Pancreas (tissue), 10 donors: ENCODE measurements around the gene FOXC2. TPM values are rescaled to one million over a fixed set of nuclear protein-coding genes. Genes with fewer than 3 reads are reported as not detected.

ENCODE experiments used
- ATAC-seq, 4 donors: fragments of 200-7000 bp; cut with Tn5 transposase; one replicate each; pipeline versions ENCODE4 v1.8.0 to v1.9.1; 2020; ENCODE audit warnings: mild to moderate bottlenecking in 4 of 4, moderate library complexity in 4 of 4
- DNase-seq, 6 donors: peaks; one replicate each; pipeline ENCODE4 v3.0.0-alpha.2; 2020
- FAIRE-seq: peaks from 2 replicates; lab custom pipeline; 2012; peaks lifted over from hg19 to GRCh38; lab: Jason Lieb, UNC
- H3K27ac ChIP-seq, 4 donors: fragments of 200-600 bp; sonication (generic); 1 replicate in 3 of 4; 2 replicates in 1 of 4; pipeline versions ENCODE4 v1.5.0 to v1.8.0; 2020
- H3K27me3 ChIP-seq, 4 donors: fragments of 200-600 bp; one replicate each; pipeline ENCODE4 v1.8.0; 2021
- H3K36me3 ChIP-seq, 3 donors: fragments of 200-600 bp; sonication (generic) in 1 of 3; one replicate each; pipeline versions ENCODE4 v1.5.0 to v1.8.0; 2020 to 2021
- H3K4me1 ChIP-seq, 3 donors: fragments of 200-600 bp; one replicate each; pipeline ENCODE4 v1.8.0; 2021
- H3K4me3 ChIP-seq, 4 donors: fragments of 200-600 bp; sonication (generic) in 2 of 4; one replicate each; pipeline versions ENCODE4 v1.5.0 to v1.8.0; 2020 to 2021
- H3K9me3 ChIP-seq, 4 donors: fragments of 200-600 bp; one replicate each; pipeline ENCODE4 v1.8.0; 2021
- CTCF ChIP-seq, 4 donors: fragments of 200-600 bp; sonication (generic) in 3 of 4; IDR thresholded peaks; one replicate each; pipeline versions ENCODE4 v1.5.0 to v1.8.0; 2021; ENCODE audit warnings: antibody characterized with exemption in 4 of 4
- WGBS, 2 donors: extraction: QIAGEN DNeasy Blood & Tissue Kit; methylation state at CpG; one replicate each; pipeline ENCODE4 v1.1.7; 2013; 5-methylcytosine and 5-hydroxymethylcytosine counted together
- intact Hi-C, 3 donors: fragments of 100-400 bp; cut with DNase I; formaldehyde crosslinking; loops; one replicate each; pipeline versions ENCODE4 v1.11.1 to v1.14.2; 2022
- polyA plus RNA-seq, 2 donors: library from polyadenylated mRNA; stranded (reverse); fragments of 200-250 nt; gene quantifications; one replicate each; pipeline ENCODE4 v1.2.3, GENCODE V29; 2013
- total RNA-seq, 6 donors: library from RNA; stranded (reverse); fragmentation: NEBNext Ultra II Directional in 4 of 6; extraction: Animal tissue kit (Norgen Biotek cat#: 25700) in 4 of 6; gene quantifications; one replicate each; pipeline versions ENCODE4 v1.2.1 to v1.2.4, GENCODE V29; 2021 to 2023
- donor health status: healthy with polysubstance abuse.
- donor health status: DM: no; HTN: no; CAD: no; lungs with moderate emphysema.
- donor health status: DM: no; HTN: no; CAD: no.
- donor health status: control.
- donor health status: control.
- donor health status: Bipolar disorder and iron deficiency.
- donor health status: DM: yes; HTN: yes; CAD: no.
- donor health status: DM: no; HTN: no; CAD: no.
- donor health status: DM: no; HTN: no; CAD: no.
- donor health status: DM: yes; HTN: yes; CAD: no.

The FOXC2 gene
- total and polyA plus RNA-seq, 8 donors, result 0.06 to 0.23 (median 0.17) TPM; not detected in 3

GRCh38 chr16:86531641-86532525 lies 34.7 kb upstream of the FOXC2 start:
- DNase-seq, result no peak
- Histone ChIP-seq H3K4me3 (no peak overlapping the region), H3K4me1 (no peaks in the 10 kb centered on the region), H3K9me3 (no peaks in the 10 kb centered on the region), H3K27me3 (no peaks in the 10 kb centered on the region), H3K27ac (no peak overlapping the region), H3K36me3 (peaks cover 0 to 3% (median 0%) of the 10 kb centered on the region in 3 donors)
- intact Hi-C loops, result no loop called here
- no peak for TF ChIP-seq CTCF (IDR thresholded peaks at IDR 0.05)
- WGBS, 2 donors, result 94 to 95% methylated on average over 49 of the region's 49 CpGs
- no peak for ATAC-seq
- FAIRE-seq, result no peak

GRCh38 chr16:86532526-86532815 lies 34.2 kb upstream of the FOXC2 start:
- FAIRE-seq (no peak), DNase-seq (no peak), ATAC-seq (no peak)
- H3K9me3 ChIP-seq, result no peaks in the 10 kb centered on the region
- H3K27me3 ChIP-seq, result no peaks in the 10 kb centered on the region
- H3K4me1 ChIP-seq, result no peaks in the 10 kb centered on the region
- 93 to 94% methylated on average over 7 of the region's 7 CpGs for WGBS, 2 donors
- no peak overlapping the region for H3K27ac ChIP-seq
- H3K36me3 ChIP-seq, result peaks cover 0 to 5% (median 0%) of the 10 kb centered on the region in 3 donors
- intact Hi-C loops, result no loop called here
- no peak overlapping the region for H3K4me3 ChIP-seq
- no peak for TF ChIP-seq CTCF (IDR thresholded peaks at IDR 0.05)

GRCh38 chr16:86533076-86533475 lies 33.6 kb upstream of the FOXC2 start:
- H3K4me1 ChIP-seq, result no peaks in the 10 kb centered on the region
- H3K36me3 ChIP-seq, result peaks cover 0 to 11% (median under 1%) of the 10 kb centered on the region in 3 donors
- H3K27me3 ChIP-seq, result no peaks in the 10 kb centered on the region
- FAIRE-seq, result no peak
- intact Hi-C loops, result no loop called here
- no peaks in the 10 kb centered on the region for H3K9me3 ChIP-seq
- no peak for DNase-seq
- H3K4me3 ChIP-seq, result no peak overlapping the region
- H3K27ac ChIP-seq, result no peak overlapping the region
- WGBS, 2 donors, result 93 to 95% methylated on average over 8 of the region's 8 CpGs
- ATAC-seq, result no peak
- TF ChIP-seq CTCF (IDR thresholded peaks at IDR 0.05), result no peak

GRCh38 chr16:86533767-86534351 lies 32.8 kb upstream of the FOXC2 start:
- H3K27ac ChIP-seq, result no peak overlapping the region
- no peak for DNase-seq
- H3K9me3 ChIP-seq, result no peaks in the 10 kb centered on the region
- no peaks in the 10 kb centered on the region for H3K4me1 ChIP-seq
- H3K4me3 ChIP-seq, result no peak overlapping the region
- no peak for FAIRE-seq
- peaks cover 0 to 19% (median 5%) of the 10 kb centered on the region in 3 donors for H3K36me3 ChIP-seq
- TF ChIP-seq CTCF (IDR thresholded peaks at IDR 0.05), result no peak
- no peaks in the 10 kb centered on the region for H3K27me3 ChIP-seq
- intact Hi-C loops, result no loop called here
- WGBS, 2 donors, result 87 to 92% methylated on average over 8 of the region's 8 CpGs
- no peak for ATAC-seq
